NK-92 (cell line): ENCODE data around the gene FOXI1.

ENCODE experiments used
- DNase-seq: peaks from one replicate; lab custom pipeline; 2025; ENCODE audit not compliant: unreplicated experiment; lab: John Stamatoyannopoulos, UW

The FOXI1 gene

GRCh38 chr5:170148430-170149205 lies 42.9 kb downstream of the FOXI1 start:
- DNase-seq = no peak

GRCh38 chr5:170149206-170149515 lies 43.5 kb downstream of the FOXI1 start:
- DNase-seq = no peak

GRCh38 chr5:170150713-170151096 lies 45.0 kb downstream of the FOXI1 start:
- no peak for DNase-seq

GRCh38 chr5:170151097-170151831 lies 45.6 kb downstream of the FOXI1 start:
- DNase-seq = no peak

GRCh38 chr5:170152767-170153166 lies 47.1 kb downstream of the FOXI1 start:
- DNase-seq = no peak

- DNase-seq = no peak
Measured at GRCh38 chr5:170154297-170154696, 48.6 kb downstream of the FOXI1 start.

GRCh38 chr5:170154744-170155143 lies 49.0 kb downstream of the FOXI1 start:
- DNase-seq = no peak

GRCh38 chr5:170155771-170156170 lies 50.1 kb downstream of the FOXI1 start:
- DNase-seq = no peak

- DNase-seq = no peak
Measured at GRCh38 chr5:170159101-170159698, 53.5 kb downstream of the FOXI1 start.
